ENCODE measurements around the gene ABCA7.

The ABCA7 gene

DNA sequence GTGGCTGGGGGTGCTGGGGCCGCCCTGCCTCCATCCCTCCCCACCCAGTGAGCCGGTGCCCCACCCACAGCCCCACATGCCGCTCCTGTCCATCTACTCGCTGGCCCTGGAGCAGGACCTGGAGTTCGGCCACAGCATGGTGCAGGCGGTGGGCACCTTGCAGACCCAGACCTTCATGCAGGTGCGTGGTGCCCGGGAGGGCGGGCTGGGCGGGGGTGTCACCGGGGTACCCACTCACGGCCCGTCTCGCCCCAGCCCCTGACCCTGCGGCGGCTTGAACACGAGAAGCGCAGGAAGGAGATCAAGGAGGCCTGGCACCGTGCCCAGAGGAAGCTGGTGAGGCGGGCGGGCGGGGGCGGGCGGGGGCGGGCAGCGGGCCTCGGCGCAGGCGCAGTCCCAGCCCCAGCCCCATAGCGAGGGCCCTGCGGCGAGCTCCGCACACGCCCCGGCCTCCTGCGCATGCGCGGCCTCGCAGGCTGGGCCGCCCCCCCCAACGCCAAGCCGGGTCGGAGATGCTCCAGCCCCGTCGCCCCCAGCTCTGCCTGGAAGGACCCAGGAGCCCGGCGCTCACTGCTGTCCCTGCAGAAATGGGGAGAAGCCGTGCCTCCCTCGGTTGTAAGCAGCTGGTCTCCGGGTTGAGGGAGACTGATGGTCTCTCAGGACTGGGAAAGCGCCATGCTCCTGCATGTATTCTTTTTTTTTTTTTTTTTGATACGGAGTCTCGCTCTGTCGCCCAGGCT lies 34.8 kb downstream of the ABCA7 start:
- no peak for FAIRE-seq

DNA sequence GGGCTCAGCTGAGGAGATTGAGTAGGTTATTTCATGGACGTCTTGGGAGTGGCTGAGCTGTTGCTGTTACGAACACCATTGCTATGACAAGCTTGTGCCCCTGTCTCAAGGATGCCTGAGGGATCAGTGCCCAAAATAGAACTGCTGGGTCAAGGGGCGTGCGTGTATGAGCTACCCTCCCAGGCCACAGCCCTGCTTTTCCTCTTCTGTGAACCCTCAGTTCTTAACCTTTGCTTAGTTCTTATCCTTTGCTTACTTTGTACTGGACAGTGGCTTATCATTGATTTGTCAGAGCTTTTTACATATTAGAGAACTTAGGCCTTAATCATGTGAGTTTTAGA lies 36.1 kb downstream of the ABCA7 start:
- no peak for FAIRE-seq

DNA sequence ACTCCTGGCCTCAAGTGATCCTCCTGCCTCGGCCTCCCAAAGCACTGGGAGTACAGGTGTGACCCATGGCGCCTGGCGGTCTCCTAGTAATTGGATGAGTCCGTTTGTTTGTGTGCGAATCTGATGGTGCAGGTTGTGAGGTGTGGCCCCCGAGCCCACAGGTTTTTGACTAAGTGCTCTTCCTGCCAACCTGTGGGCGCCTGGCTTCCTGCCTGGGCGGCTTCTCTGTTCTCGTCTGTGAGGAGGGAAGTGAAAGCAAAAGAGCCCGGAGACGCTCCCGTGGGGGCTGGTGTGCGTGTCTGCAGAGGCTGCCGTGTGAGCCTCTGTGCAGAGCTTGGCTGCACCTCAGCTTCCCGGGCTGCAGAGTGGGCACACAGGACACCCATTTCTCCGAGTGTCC lies 37.0 kb downstream of the ABCA7 start:
- FAIRE-seq, result no peak

DNA sequence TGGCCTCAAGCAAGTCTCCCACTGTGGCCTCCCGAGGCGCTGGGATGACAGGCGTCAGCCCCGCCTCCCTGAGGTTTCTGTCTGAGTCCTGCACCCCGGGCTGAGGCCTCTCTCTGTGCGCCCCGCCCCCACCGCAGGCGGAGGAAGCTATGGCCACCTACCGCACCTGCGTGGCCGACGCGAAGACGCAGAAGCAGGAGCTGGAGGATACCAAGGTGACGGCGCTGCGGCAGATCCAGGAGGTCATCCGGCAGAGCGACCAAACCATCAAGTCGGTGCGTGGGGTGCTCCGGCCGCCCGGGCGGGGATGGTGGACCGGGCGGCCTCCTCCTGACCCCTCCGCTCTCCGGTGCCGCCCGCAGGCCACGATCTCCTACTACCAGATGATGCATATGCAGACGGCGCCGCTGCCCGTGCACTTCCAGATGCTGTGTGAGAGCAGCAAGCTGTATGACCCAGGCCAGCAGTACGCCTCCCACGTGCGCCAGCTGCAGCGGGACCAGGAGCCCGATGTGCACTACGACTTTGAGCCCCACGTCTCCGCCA lies 39.7 kb downstream of the ABCA7 start:
- no peak for FAIRE-seq

DNA sequence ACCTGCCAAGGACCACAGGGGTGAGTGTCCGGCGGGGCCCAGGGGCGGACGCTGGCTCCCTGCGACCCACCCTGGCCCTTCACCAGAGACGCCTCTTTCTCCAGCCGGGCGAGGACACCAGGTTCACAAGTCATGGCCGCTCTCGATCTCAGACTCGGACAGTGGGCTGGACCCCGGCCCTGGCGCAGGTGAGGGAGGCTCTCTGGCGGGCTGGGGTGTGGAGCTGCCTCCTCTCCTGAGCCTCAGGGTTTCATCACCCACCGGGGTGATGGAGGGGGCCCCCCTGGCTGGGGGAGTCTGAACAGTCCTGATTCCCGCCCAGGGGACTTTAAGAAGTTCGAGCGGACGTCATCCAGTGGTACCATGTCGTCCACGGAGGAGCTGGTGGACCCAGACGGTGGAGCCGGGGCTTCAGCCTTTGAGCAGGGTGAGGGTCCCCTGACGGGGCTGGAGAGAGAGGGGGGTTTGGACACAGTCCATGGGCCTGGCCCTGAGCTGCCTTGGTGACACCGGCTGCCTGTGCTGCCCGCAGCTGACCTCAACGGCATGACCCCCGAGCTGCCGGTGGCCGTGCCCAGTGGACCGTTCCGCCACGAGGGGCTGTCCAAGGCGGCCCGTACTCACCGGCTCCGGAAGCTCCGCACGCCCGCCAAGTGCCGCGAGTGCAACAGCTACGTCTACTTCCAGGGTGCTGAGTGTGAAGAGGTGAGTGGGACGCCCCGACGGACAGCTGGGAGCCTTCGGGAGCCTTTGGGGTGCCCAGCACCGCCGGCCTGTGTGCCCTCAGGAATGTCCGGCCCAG lies 40.7 kb downstream of the ABCA7 start:
- FAIRE-seq, result no peak

DNA sequence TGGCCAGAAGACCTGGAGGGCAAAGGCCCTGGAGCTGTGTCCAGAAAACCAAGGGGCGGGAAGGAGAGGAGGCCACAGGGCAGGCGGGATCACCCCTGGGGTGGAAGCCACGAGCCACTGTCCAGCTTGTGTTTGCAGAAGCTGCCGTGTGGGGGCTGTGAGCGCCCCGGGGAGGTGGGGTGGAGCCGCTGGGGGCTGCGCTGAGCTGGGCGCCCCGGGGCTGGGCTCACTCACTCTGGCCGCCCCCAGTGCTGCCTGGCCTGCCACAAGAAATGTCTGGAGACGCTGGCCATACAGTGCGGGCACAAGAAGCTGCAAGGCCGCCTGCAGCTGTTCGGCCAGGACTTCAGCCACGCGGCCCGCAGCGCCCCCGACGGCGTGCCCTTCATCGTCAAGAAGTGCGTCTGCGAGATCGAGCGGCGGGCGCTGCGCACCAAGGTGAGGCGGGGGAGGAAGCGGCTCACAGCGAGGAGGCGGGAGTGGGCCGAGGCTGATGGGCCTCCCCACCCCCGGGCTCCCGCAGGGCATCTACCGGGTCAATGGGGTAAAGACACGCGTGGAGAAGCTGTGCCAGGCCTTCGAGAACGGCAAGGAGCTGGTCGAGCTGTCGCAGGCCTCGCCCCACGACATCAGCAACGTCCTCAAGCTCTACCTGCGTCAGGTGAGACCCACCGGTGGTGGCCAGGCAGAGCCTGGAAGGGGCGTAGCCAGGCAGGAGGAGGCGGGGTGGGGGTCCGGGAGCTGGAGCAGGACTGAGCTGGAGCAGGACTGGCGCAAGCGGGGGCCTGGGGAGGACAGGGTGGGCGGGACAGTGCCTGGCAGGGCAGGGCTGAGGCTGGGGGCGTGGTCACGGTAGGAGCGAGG lies 41.6 kb downstream of the ABCA7 start:
- FAIRE-seq, result no peak

DNA sequence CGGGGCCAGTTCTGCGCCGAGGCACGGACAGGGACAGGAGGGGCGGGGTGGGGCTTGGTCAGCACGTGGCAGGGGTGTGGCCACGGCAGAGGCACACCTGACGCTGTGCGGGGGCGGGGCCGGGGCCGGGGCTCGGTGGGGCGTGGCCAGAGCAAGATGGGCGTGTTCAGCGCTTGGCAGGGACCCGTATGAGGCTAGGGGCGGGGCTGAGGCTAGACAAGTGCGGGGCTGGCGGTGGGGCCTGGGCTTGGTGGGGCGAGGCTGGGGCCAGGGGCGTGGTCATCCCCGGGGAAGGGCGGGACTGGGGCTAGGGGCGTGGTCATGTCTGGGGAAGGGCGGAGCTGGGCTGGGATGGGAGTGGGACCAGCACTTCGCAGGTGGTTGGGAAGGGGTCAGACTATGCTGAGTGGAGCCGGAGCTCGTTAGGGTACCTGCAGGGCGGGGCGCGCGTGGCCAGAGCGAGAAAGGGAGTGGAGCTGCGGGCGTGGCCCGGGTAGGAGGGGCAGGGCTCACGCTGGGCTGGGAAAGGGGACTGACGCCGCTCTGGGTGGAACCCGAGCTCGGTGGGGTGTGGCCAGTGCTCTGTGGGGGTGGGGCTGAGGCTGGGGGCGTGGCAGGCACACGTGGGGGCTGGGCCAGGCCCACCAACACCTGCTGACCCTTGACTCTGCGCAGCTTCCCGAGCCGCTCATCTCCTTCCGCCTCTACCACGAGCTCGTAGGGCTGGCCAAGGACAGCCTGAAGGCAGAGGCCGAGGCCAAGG lies 42.4 kb downstream of the ABCA7 start:
- FAIRE-seq, result no peak

DNA sequence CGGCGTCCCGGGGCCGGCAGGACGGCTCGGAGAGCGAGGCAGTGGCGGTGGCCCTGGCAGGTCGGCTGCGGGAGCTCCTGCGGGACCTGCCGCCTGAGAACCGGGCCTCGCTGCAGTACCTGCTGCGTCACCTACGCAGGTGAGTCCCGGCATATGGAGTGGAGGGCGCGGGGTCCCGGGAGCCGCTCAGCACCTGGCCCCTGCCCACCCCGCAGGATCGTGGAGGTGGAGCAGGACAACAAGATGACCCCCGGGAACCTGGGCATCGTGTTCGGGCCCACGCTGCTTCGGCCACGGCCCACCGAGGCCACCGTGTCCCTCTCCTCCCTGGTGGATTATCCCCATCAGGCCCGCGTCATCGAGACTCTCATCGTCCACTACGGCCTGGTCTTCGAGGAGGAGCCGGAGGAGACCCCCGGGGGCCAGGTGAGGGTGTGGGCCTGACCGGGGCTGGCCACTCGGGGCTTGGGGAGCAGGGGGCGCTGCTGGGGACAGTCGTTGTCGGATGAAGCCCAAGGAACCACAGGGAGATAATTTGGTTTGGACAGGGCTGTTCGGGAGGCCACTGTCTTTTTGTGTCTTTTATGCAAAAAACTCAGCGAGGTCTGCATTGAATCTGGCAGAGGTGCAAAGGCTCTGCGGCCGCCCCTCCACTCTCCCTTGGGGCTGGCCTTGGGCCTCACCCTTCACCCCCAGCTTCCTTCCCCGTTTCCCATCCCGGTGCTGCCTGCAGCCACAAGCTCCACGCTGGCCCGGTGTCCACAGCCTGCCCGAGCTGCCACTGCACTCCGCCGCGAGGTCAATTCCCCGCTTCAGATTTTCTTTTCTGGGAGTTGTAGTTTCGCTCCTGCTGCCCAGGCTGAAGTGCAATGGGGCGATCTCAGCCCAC lies 43.3 kb downstream of the ABCA7 start:
- no peak for FAIRE-seq

DNA sequence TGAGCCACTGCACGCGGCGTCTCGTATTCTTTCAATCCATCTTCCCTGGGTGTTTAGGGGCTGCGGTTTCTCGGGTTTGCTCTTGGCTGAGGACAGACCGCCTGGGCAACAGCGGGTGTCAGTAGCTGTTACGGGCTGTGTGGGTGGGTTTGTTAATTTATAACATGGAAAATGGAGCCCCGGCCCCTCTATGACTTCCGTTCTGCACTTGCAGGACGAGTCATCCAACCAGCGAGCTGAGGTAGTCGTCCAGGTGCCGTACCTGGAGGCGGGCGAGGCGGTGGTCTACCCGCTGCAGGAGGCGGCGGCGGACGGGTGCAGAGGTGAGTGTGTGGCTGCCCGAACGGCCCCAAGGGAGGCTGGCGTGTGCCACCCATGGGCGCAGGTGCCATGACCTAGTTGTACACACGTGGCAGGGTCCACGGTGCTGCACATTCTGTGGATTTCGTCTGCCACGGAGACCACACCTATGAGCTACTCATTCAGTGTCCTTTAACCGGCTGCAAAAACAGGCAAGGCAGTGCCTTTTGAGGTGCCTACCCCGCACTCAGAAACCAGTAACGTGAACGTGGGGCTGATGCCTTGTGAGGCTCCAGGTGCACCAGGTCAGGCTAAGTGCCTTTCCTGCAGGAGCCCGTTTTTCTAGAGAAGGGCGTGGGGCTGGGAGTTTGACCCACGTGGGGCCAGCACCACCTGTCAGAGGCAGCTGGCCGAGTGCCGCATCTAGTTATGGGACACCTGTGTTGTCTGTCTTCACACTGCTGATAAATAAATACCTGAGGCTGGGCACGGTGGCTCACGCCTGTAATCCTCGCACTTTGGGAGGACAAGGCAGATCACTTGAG lies 44.3 kb downstream of the ABCA7 start:
- FAIRE-seq, result no peak

DNA sequence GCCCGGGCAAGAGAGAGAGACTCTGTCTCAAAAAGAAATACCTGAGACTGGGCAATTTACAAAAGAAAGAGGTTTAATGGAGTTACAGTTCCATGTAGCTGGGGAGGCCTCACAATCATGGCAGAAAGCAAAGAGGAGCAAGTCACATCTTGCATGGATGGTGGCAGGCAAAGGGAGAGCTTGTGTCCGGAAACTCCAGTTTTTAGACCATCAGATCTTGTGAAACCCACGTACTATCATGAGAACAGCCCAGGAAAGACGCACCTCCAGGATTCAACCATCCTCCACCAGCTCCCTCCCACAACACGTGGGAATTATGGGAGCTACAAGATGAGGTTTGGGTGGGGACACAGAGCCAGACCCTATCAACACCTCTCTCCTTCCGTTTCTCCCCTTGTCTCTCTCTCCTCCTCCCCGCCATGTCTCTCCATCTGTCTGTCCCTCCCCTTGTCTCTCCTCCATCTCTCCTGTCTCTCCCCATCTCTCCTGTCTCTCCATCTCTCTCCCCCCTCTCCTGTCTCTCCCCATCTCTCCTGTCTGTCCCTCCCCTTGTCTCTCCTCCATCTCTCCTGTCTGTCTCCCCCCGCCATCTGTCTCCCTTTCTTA lies 45.2 kb downstream of the ABCA7 start:
- FAIRE-seq, result no peak

DNA sequence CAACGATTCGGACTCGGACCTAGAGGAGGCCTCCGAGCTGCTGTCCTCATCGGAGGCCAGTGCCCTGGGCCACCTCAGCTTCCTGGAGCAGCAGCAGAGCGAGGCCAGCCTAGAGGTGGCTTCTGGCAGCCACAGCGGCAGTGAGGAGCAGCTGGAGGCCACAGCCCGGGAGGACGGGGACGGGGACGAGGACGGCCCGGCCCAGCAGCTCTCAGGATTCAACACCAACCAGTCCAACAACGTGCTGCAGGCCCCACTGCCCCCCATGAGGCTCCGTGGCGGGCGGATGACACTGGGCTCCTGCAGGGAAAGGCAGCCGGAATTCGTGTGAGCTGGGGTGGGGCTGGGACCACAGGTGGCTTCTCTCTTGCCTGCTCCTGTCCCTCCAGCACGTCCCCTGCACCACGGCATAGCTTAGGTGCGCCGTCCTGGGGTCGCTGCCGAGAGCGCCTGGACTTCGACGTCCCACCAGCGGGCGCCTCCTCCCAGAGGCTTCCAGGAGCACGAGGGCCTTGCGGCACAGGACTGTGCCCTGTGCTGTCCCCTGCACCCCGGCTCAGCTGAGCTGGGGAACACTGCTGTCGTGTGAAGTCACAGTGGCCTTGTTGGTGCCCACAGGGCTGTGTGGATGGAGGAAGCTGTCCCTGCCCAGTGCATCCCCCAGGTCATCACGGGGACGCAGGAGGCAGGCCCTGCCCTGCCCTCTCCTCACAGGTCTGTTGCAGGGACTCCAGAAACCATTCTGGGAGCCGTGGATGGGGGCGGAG lies 46.0 kb downstream of the ABCA7 start:
- no peak for FAIRE-seq

DNA sequence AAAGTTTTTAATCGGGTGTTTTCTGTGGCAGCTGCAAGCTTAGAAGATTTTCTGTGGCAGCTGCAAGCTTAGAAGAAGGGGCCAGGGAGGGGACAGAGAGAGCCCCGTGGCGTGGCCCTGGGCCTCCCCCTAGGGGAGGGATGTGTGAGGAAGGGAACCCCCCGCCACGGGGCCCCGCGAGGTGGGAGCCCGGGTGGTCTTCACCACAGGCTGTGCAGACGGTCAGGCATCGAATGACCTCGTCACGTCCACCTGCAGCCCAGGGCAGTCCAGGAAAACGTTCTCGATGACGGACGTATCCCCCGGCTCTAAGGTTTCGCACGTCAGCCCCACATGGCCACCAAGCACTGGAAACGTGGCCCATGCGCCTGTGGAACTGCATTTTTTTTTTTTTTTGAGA lies 46.7 kb downstream of the ABCA7 start:
- FAIRE-seq, result no peak

DNA sequence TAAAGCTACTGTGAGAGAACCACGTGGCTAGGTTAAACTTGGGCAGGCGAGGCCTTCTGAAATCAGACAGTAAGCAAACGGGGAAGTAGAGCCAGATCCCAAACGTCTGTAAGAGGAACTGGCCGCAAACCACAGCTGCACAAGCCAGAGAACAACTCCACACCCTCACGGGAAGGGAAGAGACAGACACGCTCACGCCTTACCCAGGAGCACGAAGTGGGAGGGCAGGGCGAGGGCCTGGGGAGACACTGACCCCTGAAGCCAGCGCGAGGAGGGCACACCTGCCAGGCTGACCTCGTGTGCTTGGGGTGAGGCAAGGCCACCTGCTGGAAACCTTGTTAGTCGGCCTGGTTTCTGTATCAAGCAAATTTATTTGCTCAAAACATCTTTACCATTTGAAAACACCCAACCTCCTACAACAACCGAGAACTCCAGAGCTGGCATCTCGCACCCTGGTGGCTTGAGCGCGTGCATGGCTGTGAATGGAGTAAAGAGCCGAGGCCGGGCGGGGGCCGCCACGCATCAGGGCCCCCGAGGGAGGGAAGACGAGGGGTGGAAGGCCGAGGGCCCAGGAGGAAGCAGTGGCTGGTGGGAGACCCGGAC lies 48.0 kb downstream of the ABCA7 start:
- no peak for FAIRE-seq

DNA sequence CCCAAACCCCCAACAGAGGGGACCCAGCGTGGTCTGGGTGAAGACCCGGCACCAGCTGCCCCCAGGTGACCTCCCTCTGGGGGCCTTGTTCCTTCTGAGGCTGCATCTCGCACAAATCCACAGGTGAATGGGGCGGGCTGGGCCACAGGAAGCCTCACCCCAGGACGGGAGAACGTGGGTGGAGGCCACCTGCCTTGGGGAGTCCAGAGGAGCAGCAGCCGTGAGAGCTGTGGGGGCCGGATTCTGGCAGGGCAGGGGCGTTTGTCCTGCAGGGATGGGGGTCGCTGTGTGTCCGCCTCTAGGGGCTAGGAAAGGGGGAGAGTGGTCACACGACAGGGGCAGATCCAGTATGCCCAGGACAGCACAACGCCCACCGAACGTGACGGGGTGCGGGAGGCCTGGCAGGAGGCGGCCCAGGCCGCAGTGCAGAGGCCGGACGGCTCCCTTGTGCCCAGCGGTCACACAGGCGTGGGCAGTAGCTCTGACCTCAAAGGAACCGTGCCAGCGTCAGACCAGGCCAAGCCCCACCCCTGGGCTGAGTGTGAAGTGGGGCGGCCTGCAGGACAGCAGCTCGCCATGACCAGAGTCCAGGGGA lies 48.6 kb downstream of the ABCA7 start:
- no peak for FAIRE-seq

DNA sequence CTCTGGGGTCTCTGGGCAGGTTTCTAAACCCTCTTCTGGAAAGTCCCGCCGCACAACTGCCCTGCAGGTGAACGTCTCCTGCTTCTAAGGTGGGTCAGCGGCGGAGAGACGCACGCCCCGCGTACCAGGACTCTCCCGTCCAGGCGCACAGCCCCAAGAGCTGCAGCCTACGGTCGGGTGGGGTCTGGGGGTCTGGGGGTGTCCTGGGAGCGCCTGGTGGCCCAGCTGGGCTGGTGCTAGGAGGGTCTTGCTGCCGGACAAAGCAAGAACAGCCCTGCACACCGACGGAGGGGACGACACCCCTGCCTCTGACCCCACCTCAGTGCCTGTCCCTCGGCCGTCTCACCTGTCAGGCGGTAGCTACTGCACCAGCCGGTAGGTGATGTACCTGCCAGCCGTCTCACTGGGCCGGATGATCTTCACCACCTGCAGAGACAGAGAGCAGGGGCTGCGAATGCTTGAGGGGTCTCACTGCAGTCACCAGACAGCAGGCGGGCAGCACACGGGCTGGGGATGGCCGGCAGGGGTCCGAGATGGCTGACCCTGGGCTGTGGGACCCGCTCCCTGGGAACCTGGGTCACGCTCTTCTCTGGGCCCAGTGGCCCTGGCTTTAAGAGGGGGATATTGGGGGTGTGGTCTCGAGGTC lies 49.3 kb downstream of the ABCA7 start:
- FAIRE-seq, result no peak

DNA sequence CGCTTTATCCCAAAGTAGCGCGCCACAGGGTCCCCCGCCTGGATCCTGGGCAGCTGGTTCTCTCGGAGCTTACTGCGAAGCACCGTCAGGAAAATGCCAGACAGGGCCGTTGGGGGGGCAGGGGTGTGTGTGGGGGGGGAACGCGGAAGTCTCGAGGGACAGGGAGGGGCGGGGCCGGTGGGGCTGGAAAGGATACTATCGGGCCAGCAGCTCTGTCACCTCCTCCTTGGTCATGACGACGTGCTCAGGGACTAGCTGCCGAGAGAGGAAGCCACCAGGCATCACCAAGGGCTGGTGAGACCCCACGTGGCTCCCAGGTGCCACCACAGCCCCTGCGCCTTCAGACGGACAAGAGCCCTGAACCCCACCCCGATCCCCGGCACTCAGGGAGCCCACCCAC lies 50.0 kb downstream of the ABCA7 start:
- no peak for FAIRE-seq

DNA sequence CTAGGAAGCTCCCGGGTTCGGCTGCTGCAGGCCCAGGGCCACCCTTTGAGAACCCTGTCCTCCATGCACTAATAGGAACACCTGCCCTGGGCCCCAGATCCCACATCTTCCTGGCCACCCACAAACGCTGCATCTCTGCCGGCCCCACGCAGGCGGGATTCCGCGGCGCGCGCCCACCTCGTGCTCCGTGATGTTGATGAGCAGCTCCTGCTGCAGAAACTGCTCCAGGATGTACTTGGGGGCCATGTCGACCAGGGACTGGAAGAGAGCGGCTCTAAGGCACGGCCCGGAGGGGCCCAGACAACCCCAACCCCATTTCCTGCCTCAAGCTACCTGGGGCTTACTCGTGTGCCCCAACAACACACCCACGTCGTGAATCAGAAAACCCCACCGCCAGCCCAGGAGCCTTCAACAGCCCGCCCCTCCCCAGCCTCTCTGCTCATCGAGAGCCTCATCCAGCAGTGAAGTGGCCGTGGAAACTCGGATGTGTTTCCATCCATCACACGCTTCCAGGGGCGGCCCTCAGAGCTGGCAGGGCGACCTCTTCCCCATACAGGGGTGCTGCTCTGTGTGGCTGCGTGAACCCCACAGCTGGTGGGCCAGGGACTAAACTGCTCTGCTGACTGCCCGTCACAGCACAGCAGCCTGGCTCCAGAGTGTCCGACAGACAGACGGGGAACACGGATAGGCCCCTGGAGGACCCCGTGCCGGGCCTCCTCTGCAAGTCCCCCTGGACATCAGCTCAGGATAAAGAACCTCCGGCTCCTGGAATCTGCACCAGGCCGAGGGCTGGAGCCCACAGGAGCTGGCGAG lies 51.0 kb downstream of the ABCA7 start:
- FAIRE-seq, result no peak

Data from A204.1 (cell line).